HCT116 (cell line): Measurements from ENCODE around the gene GMDS. TPM values are rescaled to one million over a fixed set of nuclear protein-coding genes. Genes with fewer than 3 reads are reported as not detected.

Experiments used
- ATAC-seq: fragments of 200-7000 bp; cut with Tn5 transposase; 2 replicates; pipeline ENCODE4 v1.9.1; 2020; ENCODE audit warnings: mild to moderate bottlenecking, moderate library complexity
- BruUV-seq: library from RNA; stranded (reverse); fragments of 400-500 nt; replicated peaks from 2 replicates; lab custom pipeline; 2021; lab: Mats Ljungman, UMichigan
- CTCF ChIA-PET: fragments of 300-600 bp; sonication (Branson Sonifier 250); formaldehyde crosslinking; loops from one replicate; lab custom pipeline; 2021; ENCODE audit warnings: antibody characterized with exemption; lab: Charles Lee
- POLR2A ChIA-PET: fragments of 300-600, 350-600 bp; sonication (Branson Sonifier 250); formaldehyde crosslinking; loops from one replicate; lab custom pipeline; 2021; ENCODE audit warnings: antibody characterized with exemption; lab: Charles Lee
- RAD21 ChIA-PET, 2 experiments: fragments of 300-600 bp; sonication (Branson Sonifier 250); formaldehyde crosslinking; loops; one replicate each; lab custom pipeline; 2023; ENCODE audit warnings: low total read pairs in 2 of 2; ENCODE audit not compliant: uncharacterized antibody in 2 of 2, unreplicated experiment in 2 of 2, low non-redundant PET in 1 of 2; lab: Charles Lee
- DNase-seq: peaks from one replicate; pipeline ENCODE4 v3.0.0-alpha.2; 2010; ENCODE audit warnings: low read depth, low spot score
- H2AFZ ChIP-seq: fragments of 200-600 bp; shearing (Covaris generic), sonication (generic); 2 replicates; pipeline ENCODE4 v1.6.1; 2017; ENCODE audit warnings: low read depth, mixed run types, mixed read lengths, antibody characterized with exemption, low read length; ENCODE audit not compliant: poor library complexity, severe bottlenecking
- H3K27ac ChIP-seq: 2 replicates; pipeline ENCODE4 v1.5.1; 2012; ENCODE audit warnings: low read depth, low read length
- H3K27me3 ChIP-seq: fragments of 200-600 bp; sonication (generic); 2 replicates; pipeline ENCODE4 v1.6.1; 2016; ENCODE audit warnings: mixed run types, low read length, mixed read lengths; ENCODE audit not compliant: insufficient read depth
- H3K36me3 ChIP-seq, 2 experiments: fragments of 200-500 bp in 1 of 2; fragments of 200-600 bp in 1 of 2; sonication (Bioruptor generic) in 1 of 2; sonication (generic) in 1 of 2; 2 replicates each; pipeline versions ENCODE4 v1.5.1 to v1.6.1; 2014 to 2016; ENCODE audit warnings: low read length in 2 of 2, inconsistent platforms in 1 of 2, mixed read lengths in 1 of 2, mixed run types in 1 of 2; ENCODE audit not compliant: insufficient read depth in 2 of 2, control insufficient read depth in 1 of 2
- H3K4me1 ChIP-seq, 2 experiments: fragments of 200-600 bp in 1 of 2; sonication (generic) in 1 of 2; 2 replicates each; pipeline versions ENCODE4 v1.5.1 to v1.6.1; 2012 to 2017; ENCODE audit warnings: low read length in 2 of 2, inconsistent platforms in 1 of 2, mild to moderate bottlenecking in 1 of 2, mixed read lengths in 1 of 2, mixed run types in 1 of 2, moderate library complexity in 1 of 2; ENCODE audit not compliant: insufficient read depth in 2 of 2, control insufficient read depth in 1 of 2
- H3K4me2 ChIP-seq: fragments of 200-600 bp; sonication (generic); 2 replicates; pipeline ENCODE4 v1.6.1; 2017; ENCODE audit warnings: mixed run types, low read length, mixed read lengths
- H3K4me3 ChIP-seq, 2 experiments: fragments of 200-600 bp in 1 of 2; sonication (generic) in 1 of 2; replicated peaks in 1 of 2; 2 replicates each; pipeline ENCODE4 v1.5.1; 2011 to 2016; ENCODE audit warnings: low read length in 2 of 2, control low read depth in 1 of 2, low read depth in 1 of 2, mild to moderate bottlenecking in 1 of 2, mixed read lengths in 1 of 2, mixed run types in 1 of 2
- H3K79me2 ChIP-seq: fragments of 200-600 bp; sonication (generic); 2 replicates; pipeline ENCODE4 v1.6.1; 2017; ENCODE audit warnings: mild to moderate bottlenecking, mixed run types, low read length, moderate library complexity, mixed read lengths; ENCODE audit not compliant: insufficient read depth
- H3K9ac ChIP-seq: fragments of 200-600 bp; sonication (generic); 2 replicates; pipeline ENCODE4 v1.6.1; 2016; ENCODE audit warnings: low read length, mixed read lengths
- H3K9me2 ChIP-seq: fragments of 200-600 bp; sonication (generic), shearing (Covaris generic); 2 replicates; pipeline ENCODE4 v1.6.1; 2017; ENCODE audit warnings: mixed run types, mild to moderate bottlenecking, moderate library complexity; ENCODE audit not compliant: insufficient read depth
- H3K9me3 ChIP-seq, 2 experiments: fragments of 200-500 bp in 1 of 2; fragments of 200-600 bp in 1 of 2; sonication (Bioruptor generic) in 1 of 2; sonication (generic) in 1 of 2; 2 replicates each; pipeline ENCODE4 v1.6.1; 2014 to 2017; ENCODE audit warnings: low read length in 2 of 2, mixed read lengths in 2 of 2, inconsistent platforms in 1 of 2, low read depth in 1 of 2, mild to moderate bottlenecking in 1 of 2, mixed run types in 1 of 2, moderate library complexity in 1 of 2; ENCODE audit not compliant: control insufficient read depth in 1 of 2, insufficient read depth in 1 of 2
- H4K20me1 ChIP-seq: fragments of 200-600 bp; sonication (generic), shearing (Covaris generic); 2 replicates; pipeline ENCODE4 v1.6.1; 2017; ENCODE audit warnings: mixed run types, mild to moderate bottlenecking, moderate library complexity; ENCODE audit not compliant: insufficient read depth
- CEBPB ChIP-seq: IDR thresholded peaks from 2 replicates; pipeline ENCODE4 v1.6.1; 2012; ENCODE audit warnings: low read depth
- CTCF ChIP-seq, 3 experiments: fragments of 200-600 bp in 1 of 3; sonication (generic) in 1 of 3; IDR thresholded peaks in 2 of 3; conservative IDR thresholded peaks in 1 of 3; 2 replicates each; pipeline ENCODE4 v1.5.1; 2012 to 2017; ENCODE audit warnings: low read depth in 2 of 3, low read length in 2 of 3, antibody characterized with exemption in 1 of 3, borderline replicate concordance in 1 of 3, control low read depth in 1 of 3, mild to moderate bottlenecking in 1 of 3, mixed read lengths in 1 of 3, mixed run types in 1 of 3, moderate library complexity in 1 of 3; ENCODE audit not compliant: insufficient read depth in 1 of 3
- ELF1 ChIP-seq: IDR thresholded peaks from 2 replicates; pipeline ENCODE4 v1.6.1; 2012; ENCODE audit warnings: low read depth, borderline replicate concordance
- MAX ChIP-seq: IDR thresholded peaks from 2 replicates; pipeline ENCODE4 v1.6.1; 2012
- YY1 ChIP-seq: IDR thresholded peaks from 2 replicates; pipeline ENCODE4 v1.6.1; 2011; ENCODE audit warnings: low read length, low read depth, moderate library complexity, mild to moderate bottlenecking; ENCODE audit not compliant: insufficient replicate concordance; ENCODE audit errors: extremely low read depth
- ZBTB33 ChIP-seq: IDR thresholded peaks from 2 replicates; pipeline ENCODE4 v1.6.1; 2011; ENCODE audit warnings: mild to moderate bottlenecking, low read length, moderate library complexity; ENCODE audit not compliant: insufficient replicate concordance; ENCODE audit errors: extremely low read depth
- intact Hi-C: fragments of 100-400 bp; cut with micrococcal nuclease; formaldehyde crosslinking; loops from 2 replicates; pipeline ENCODE4 v1.10.0; 2022
- total RNA-seq: library from RNA; stranded (reverse); gene quantifications from one replicate; pipeline ENCODE4 v1.2.1, GENCODE V29; 2021; ENCODE audit not compliant: unreplicated experiment

GMDS gene
- total RNA-seq, 1 experiment from 2014 or later = 34.4 TPM

- Histone ChIP-seq H3K4me1 (peaks cover 2 to 12% of the 10 kb centered on the region in 2 experiments; a peak in 3 of 4 replicates), H3K9me3 (no peaks in the 10 kb centered on the region), H3K79me2 (no peaks in the 10 kb centered on the region), H4K20me1 (no peaks in the 10 kb centered on the region)
- POLR2A ChIA-PET = no interaction called here
- no peak for DNase-seq
- BruUV-seq = no TSS peak
- TF ChIP-seq ZBTB33 = no peak
- TF ChIP-seq YY1 = no peak
- no peak for TF ChIP-seq ELF1
- TF ChIP-seq CEBPB = no peak
- TF ChIP-seq MAX = no peak
- no peak for TF ChIP-seq CTCF (IDR thresholded peaks at IDR 0.05 in 2 of 3, conservative IDR thresholded peaks at IDR 0.05 in 1 of 3; ENCODE audit: borderline replicate concordance in 1 of 3, insufficient read depth in 1 of 3, low read depth in 2 of 3, low read length in 2 of 3)
- TF ChIP-seq, all 23 proteins: peak for 0
- intact Hi-C loops = loop anchor here (10.0 kb wide), 1 partner anchor 1455 kb away; no protein-coding TSS in a partner anchor
- no peak for ATAC-seq
- Histone ChIP-seq H3K4me3 (no peak overlapping the region), H3K9ac (no peak overlapping the region), H3K9me2 (no peaks in the 10 kb centered on the region), H3K27me3 (no peaks in the 10 kb centered on the region), H3K36me3 (no peaks in the 10 kb centered on the region), H3K4me2 (no peak overlapping the region), H2AFZ (no peak overlapping the region), H3K27ac (no peak overlapping the region)
- CTCF ChIA-PET = interaction anchor here (1.7 kb wide), 1 partner anchor 1035 kb away, joined by 6 read pairs; no protein-coding TSS in a partner anchor
- RAD21 ChIA-PET = no interaction called here
Measured at GRCh38 chr6:1599469-1599868, 645.9 kb downstream of the GMDS start.
